NCI-H1694 (cell line): Measurements from ENCODE around the gene GRAMD4.
A peak's percentile ranks its signal among the peaks of the same experiment; 100 is the strongest.
"Not testable (repeated sequence)": the region's sequence is repeated elsewhere in the genome, so short reads cannot be mapped to it uniquely, and the experiment has no call there.

Source experiments
- DNase-seq: peaks from one replicate; lab custom pipeline; 2025; lab: John Stamatoyannopoulos, UW

Gene GRAMD4

GRCh38 chr22:46637711-46638600 is 17.8 kb downstream of the GRAMD4 start:
- no peak for DNase-seq

DNA sequence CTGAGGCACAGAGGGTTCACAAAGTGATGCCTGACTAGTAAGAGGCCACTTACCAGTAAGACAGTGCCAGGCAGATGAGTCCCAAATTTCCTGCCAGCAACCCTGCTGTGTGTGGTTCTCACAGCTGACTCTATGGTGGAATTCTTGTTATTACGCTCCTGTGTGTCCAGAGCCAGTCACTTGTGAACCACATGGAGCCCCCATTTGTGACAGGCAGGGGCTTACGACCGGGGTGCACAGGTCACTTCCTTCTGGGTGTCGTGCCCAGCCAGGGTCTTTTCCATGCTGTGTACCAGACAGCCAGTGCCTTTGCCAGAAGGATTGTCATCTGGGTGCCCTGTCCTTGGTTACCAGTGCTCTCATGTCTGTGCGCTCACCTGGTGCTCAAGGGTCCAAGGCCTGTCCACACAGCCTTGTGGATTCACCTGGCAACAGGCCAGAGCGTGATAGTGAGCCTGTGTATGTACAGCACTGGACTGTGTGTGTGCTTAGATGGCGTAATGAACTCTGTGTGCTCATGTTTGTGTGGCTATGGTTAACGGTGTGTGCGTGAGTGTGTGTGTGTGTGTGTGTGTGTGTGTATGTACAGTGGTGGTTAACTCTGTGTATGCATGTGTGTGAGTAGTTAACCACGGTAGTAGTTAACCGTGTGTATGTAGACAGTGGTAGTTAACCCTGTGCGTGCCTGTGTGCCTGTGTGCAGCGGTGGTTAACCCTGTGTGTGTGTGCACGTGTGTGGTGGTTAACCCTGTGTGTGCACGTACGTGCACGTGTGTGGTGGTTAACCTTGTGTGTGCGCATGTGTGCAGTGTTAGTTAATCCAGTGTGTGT is 18.6 kb downstream of the GRAMD4 start:
- DNase-seq, result no peak

GRCh38 chr22:46639843-46640242 is 19.7 kb downstream of the GRAMD4 start:
- DNase-seq, result no peak

DNA sequence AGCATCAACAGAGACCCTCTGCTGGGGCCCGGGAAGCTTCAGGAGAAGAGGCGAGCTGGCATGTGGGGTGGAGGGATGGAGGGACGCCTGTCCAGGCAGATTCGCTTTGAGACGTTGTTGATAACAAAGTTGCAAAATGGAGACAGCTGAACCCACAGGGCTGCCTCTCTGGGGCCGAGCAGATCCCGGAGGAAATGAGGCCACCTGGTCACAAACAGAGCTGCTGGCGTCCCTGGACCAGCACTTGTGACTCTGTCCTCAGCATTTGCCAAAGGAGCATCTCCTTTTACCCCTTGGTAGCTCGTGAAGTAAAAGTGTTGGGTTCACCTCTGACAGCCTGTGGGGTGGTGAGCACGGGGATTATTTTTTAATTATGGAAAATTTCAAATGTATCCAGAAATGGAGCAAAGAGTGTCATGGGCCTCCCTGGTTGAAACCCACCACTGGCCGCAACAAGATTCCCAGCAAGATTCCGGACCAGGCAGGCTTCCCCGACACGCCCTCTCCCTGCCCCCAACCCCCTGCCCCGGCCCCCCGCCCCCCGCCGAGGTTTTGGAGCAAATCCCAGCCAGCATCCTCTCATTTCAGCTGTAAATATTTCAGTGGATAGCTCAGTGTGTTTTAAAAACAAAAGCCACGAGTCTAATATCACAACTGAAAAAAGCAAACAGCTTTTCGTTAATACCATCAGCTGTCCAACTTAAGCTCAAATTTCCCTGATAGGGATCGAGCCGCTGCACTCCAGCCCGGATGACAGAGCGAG is 20.3 kb downstream of the GRAMD4 start:
- no peak for DNase-seq

DNA sequence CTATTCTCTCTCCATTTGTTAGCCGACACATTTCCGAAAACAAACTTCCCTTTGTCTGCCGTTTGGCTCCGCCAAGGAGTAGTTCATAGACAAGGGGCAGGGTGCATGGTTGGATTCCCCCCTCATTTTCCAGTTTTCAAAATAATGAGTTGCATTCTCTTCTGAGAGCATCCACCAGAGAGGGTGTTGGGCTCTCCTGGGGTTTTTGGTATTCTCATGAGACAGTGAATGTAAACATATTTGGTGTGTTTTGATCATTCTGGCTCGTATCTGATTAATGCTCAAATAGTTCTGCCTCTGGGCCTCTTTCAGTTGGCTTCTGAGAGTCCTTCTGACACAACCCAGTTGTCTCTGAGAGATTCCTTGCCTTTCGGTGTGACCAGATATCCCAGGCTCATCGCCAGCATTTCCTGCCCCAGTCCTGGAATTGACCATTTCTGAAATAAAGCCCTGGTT is 21.7 kb downstream of the GRAMD4 start:
- no peak for DNase-seq

DNA sequence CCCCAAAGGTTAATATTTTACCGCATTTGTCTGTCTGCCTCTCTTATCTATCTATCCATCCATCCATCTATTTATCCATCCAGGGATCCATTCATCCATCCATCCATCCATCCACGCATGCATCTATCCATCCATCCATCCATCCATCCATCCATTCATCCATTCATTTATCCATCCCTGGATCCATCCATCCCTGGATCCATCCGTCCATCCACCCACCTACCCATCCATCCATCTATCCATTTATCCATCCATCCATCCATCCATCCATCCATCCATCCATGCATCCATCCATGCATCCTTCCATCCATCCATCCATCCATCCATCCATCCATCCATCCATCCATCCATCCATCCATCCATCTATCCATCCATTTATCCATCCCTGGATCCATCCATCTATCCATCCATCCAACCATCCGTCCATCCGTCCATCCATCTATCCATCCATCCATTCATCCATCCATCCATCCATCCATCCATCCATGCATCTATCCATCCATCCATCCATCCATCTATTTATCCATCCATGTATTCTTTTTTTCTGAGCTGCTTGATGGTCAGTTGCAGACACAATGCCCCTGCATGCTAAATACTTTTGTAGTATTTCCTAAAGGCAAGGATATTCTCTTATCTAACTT is 22.8 kb downstream of the GRAMD4 start:
- DNase-seq, result not testable (repeated sequence)

DNA sequence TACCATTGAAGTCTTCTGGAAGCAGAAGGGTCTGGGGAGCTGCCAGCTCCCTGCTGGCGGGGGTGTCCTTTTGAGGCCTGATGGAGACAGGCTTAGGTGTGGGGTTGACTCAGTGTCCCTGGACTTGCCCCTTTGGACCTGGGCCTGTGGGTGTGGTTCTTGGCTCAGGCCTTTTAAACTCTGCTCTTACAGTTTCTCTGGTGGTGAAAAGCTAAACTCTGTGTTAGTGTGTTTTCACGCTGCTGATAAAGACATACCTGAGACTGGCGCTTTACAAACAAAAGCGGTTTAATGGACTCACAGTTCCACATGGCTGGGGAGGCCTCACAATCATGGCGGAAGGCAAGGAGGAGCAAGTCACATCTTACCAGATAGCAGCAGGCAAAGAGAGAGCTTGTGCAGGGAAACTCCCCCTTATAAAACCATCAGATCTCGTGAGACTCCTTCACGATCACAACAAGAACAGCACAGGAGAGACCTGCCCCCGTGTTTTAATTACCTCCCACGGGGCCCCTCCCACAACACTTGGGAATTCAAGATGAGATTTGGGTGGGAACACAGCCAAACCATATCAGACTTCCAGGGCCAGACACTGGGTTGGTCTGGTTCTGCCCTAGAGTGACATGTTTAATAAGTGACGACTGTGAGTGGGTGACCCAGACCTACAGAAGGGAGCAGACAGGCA is 26.5 kb downstream of the GRAMD4 start:
- DNase-seq, result no peak

GRCh38 chr22:46648225-46648820 is 28.1 kb downstream of the GRAMD4 start:
- not testable (repeated sequence) for DNase-seq

DNA sequence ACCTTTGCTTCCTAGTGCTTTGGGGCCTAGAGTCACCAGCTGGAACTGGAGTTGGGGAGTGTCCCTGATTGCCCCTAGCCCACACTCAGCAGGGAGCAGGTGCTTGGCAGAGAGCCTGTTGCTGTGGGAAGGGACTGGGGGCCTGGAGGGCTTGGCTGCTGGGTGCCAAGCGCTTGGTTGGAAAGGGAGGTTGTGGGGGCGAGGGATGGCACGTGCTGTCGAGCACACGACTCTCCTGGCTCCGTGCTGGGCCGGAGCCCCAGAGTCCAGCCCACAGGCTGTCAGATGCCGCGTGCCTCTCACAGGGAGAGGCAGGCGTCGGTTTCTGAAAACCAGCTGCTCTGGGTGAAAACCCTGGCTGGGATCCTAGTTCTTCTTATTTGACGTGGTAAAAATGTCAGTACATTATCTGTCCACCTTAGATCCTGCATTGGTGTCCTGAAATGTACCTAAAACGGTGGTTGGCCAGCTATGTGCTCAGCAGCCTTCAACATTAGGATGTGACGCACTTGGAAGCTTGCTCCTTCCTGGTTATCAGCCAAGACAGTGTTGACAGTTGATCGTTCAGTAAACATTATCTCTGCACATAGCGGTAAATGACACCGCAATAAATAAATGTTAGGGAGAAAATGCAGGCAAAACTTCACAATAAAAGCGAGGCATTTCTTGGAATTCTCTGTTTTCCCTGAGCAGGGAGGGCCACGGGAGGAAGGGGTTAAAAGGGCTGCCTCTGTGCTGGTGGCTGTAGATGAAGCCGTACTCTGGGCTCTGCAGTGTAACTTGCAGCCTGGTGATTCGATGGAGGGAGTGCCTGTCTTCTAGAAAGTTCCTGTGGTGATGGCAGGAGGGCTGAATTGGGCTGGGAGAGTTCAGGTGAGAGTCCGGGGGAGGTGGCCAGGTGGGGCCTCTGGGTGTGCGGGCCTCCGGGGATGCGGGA is 29.2 kb downstream of the GRAMD4 start:
- peak; percentile 98 for DNase-seq

GRCh38 chr22:46650078-46650810 is 30.1 kb downstream of the GRAMD4 start:
- DNase-seq, result no peak

GRCh38 chr22:46651316-46651715 is 31.1 kb downstream of the GRAMD4 start:
- DNase-seq, result no peak

DNA sequence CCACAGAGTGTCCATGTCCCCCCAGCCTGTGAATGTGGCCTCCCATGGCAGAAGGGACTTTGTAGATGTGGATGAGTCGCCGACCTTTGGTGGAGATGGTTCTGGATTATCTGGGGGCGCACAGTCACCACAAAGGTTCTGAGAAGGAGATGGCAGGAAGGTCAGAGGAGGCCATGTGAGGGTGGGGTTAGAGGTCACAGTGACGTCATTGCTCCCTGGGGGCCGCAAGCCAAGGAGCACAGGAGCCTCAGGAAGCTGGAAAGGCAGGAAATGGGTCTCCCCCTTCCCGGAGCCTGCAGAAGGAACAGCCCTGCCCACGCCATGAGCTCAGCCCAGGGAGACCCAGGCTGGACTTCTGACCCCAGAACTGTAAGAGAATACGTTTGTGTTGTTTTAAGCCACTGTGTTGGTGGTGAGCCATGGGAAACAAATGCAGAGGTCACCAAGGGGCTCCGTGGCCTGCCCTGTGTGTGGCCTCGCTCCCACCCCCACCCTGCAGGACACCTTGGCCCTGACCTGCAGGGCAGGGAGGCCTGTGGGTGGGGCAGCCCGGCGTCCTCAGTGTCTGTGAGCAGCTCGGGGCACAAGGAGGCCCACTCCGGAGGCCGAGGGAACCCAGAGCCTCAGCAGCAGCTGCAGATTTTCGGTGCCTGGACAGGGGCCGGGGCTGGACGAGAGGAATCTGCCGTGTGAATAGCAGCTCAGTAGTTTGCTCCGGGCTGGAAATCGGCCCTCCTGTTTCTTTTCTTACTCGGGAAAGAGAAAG is 32.1 kb downstream of the GRAMD4 start:
- DNase-seq, result no peak

DNA sequence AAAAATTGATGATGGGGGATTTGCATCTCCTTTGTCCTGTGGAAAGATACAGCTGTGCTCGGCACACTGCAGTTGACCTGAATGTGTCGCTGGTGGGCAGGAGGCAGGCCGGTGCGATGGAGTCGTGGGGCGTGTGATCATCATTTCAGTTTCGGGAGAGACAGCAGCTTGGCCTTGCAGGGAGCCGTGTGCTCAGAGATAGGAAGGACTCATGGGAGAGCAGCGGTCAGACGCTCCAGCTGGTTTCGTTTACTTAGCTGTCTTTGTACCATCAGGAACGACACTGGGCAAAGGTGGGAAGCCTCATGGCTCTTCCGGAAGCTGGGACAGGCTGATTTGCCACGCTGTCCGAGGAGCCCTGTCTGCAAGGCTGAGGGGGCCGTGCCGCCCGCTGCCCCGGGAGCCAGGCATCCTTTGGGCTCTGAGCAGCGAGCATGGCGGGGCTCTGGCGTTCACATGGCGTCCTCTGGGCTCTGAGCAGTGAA is 32.7 kb downstream of the GRAMD4 start:
- DNase-seq, result no peak

DNA sequence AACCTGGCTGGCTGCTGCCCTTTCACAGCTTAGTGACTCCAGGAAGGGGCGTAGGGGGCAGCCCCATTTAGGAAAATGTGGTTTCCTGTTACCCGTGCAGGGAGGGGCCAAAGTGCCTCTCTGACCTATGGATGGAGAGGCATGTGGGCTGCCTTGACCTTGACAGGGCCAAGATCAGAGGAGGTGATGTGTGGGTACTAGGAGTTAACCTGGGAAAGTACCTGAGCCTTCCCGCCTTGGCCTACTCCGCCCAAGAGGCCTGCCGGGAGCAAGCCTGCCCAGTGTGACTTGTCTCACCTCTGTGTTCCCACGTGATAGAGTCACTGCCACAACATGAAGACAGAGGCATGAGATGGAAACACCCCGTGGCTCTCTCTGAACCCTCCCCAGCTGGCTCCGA is 33.4 kb downstream of the GRAMD4 start:
- no peak for DNase-seq

DNA sequence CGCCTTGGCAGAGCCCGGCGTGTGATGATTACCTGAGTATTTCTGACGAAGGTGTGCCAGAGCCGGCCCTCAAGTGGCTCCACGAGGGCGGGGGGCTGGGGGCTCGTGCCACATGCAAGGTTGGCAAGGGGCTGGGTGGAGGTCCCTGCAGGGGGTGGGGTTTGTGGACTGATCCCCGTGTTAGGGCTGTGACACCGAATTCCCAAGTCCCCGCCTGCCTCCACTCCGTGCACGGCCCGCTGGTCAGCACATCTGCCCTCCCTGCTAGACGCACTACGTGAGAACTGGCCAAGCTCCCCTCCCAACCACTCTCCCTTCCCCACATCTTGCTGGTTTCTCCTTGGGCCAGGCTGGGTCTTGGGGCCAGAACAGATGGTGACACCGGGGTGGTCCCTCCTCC is 34.2 kb downstream of the GRAMD4 start:
- DNase-seq, result no peak

GRCh38 chr22:46654927-46655595 is 34.9 kb downstream of the GRAMD4 start:
- no peak for DNase-seq

DNA sequence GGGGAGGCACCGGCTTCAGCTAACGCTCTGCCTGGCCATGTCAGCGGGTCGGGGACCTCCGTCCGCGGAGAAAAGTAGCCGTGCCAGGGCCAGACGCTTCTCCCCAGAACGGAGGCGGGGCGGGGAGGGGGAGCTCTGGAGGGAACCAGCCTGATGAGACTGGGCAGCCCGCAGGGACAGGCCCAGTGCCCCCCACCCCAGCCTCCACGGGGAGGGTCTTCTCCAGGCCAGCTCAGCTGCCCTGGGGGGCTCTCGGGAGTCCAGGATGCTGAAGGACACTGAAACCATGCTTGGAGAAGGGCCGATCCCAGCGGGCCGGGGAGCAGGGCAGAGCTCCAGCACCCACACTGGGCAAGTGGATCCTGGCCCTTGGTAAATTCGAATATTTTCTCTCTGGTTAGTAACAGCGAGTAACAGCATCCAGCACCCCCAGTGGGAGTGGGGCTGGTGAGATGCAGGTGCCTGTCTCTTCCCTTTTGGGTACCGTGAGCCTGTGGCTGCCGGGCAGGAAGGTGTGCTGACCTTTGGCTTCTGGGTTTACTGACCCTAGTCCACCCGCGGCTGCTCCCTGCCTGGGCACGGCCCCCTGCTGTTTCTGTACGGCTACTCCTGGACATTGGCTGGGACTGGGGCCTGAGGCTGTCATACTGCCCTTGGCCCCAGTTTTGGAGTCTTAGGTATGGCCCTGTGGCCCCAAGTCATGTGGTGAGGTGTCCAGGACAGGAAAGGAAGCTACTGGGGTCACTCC is 35.8 kb downstream of the GRAMD4 start:
- no peak for DNase-seq
